NCI-H2107 (cell line): ENCODE measurements around the gene EXOC3L4.
"Not testable (repeated sequence)": the region's sequence is repeated elsewhere in the genome, so short reads cannot be mapped to it uniquely, and the experiment has no call there.

ENCODE experiments used
- DNase-seq: peaks from one replicate; lab custom pipeline; 2025; lab: John Stamatoyannopoulos, UW

The EXOC3L4 gene

GRCh38 chr14:103151270-103151945 is 56.9 kb downstream of the EXOC3L4 start:
- no peak for DNase-seq

GRCh38 chr14:103155010-103155409 is 60.5 kb downstream of the EXOC3L4 start:
- DNase-seq = no peak

- DNase-seq = not testable (repeated sequence)
Observed at GRCh38 chr14:103155416-103155815, 60.9 kb downstream of the EXOC3L4 start.

- DNase-seq = no peak
Observed at GRCh38 chr14:103155826-103156394, 61.4 kb downstream of the EXOC3L4 start.

GRCh38 chr14:103156651-103157378 is 62.3 kb downstream of the EXOC3L4 start:
- DNase-seq = no peak

GRCh38 chr14:103157969-103158368 is 63.4 kb downstream of the EXOC3L4 start:
- DNase-seq = no peak

- no peak for DNase-seq
Observed at GRCh38 chr14:103158688-103159087, 64.2 kb downstream of the EXOC3L4 start.
